ENCODE data around the gene GOLGA3.
A peak's percentile ranks its signal among the peaks of the same experiment; 100 is the strongest.
"Not testable (repeated sequence)": the region's sequence is repeated elsewhere in the genome, so short reads cannot be mapped to it uniquely, and the experiment has no call there.

GOLGA3 gene

DNA sequence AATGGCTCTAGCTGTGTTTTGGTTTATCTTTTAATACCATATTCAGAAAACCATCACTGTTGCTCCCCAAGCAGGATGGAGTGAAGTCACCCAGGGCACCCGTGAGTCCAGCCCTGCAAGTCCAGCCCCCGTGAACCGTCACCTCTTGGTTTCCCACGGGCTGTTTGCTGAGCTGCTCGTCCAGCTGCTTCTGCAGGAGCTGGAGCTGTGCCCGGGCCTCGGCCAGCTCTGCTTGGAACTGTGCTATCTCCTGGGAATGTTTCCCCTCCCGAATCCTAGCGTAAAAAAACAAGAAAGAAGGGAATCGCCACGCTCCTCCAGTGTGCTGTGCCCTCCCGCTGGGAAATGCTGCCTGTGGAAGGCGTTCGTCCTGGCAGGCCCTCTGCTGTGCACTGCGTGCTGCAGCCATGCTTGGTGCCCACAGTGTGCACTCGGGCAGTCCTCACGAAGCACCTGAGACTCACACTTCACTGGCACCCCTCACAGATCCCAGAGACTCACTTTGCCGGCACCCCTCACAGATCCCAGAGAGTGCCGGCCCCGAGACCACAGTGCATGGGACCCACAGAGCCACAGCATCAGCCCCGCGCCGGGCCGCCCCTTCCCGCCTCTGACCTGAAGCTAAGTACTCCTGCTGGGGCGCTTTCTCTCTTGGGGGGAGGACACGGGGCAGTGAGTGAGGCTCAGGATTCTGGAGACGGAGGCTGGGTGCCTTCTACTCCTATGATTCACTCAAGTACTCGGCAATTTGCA is 51.7 kb downstream of the GOLGA3 start:
- no peak for DNase-seq

DNA sequence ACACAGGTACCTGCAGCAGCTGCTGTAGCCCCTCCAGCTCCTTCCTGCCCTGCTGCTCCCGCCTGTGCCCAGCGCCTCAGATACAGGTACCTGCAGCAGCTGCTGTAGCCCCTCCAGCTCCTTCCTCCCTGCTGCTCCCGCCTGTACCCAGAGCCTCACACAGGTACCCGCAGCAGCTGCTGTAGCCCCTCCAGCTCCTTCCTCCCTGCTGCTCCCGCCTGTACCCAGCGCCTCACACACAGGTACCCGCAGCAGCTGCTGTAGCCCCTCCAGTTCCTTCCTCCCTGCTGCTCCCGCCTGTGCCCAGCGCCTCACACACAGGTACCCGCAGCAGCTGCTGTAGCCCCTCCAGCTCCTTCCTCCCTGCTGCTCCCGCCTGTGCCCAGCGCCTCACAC is 52.4 kb downstream of the GOLGA3 start:
- DNase-seq = not testable (repeated sequence)

- DNase-seq = no peak
These were observed 53.0 kb downstream of the GOLGA3 start for GRCh38 chr12:132775502-132776229.

- no peak for DNase-seq
These were observed 53.9 kb downstream of the GOLGA3 start for GRCh38 chr12:132774646-132775275.

- DNase-seq = no peak
These were observed 54.5 kb downstream of the GOLGA3 start for GRCh38 chr12:132774159-132774558.

GRCh38 chr12:132773077-132773955 is 55.4 kb downstream of the GOLGA3 start:
- no peak for DNase-seq

DNA sequence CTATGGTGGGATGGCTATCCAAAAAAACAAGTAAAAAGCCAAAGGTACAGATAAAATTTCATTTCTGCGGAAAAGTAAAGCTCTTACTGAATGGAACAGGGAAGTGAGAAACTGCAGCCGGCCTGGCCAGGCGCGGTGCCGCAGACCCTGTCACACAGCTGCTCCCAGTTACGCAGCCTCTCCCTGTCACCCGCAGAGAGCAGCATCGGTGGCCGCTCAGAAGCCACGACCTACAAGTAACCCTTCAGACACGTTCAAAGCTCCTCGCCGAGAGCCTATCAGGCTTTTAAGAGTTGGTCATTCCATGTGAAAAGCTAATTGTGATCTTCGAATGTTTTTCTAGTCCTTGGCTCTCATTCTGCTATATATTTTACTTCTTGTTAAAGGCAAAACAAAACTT is 56.1 kb downstream of the GOLGA3 start:
- DNase-seq = no peak

DNA sequence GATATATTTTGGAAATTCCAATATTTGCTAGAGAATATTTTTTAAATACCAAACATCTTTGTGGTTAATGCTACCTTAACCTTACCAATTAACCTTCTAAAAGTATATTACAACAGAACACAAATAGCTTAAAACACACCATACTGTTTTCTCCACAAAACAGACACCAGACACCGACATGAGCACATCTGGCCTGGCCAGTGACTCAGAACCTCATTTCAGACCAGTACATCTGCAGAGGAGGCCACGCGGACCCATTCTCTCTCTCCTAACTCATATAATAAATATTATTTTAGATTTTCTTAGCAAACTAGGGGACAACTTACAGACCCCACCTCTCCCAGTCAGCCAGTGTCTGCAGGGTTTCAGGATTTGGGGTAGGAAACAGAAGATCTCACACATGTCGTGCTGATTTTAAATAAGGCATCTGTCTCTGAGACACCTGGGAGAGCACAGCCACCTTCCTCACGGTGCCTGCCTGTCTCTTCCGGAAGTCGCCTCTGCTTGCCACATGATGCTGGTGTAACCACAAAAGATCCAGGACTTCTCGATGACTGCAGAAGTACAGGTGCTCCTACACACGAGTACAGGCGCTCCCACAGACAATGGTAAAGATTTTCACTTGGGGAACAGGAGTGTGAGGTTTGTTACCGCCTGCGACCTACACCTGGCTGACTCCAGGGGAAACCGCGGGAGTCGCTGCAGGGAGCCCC is 57.4 kb downstream of the GOLGA3 start:
- DNase-seq = no peak

DNA sequence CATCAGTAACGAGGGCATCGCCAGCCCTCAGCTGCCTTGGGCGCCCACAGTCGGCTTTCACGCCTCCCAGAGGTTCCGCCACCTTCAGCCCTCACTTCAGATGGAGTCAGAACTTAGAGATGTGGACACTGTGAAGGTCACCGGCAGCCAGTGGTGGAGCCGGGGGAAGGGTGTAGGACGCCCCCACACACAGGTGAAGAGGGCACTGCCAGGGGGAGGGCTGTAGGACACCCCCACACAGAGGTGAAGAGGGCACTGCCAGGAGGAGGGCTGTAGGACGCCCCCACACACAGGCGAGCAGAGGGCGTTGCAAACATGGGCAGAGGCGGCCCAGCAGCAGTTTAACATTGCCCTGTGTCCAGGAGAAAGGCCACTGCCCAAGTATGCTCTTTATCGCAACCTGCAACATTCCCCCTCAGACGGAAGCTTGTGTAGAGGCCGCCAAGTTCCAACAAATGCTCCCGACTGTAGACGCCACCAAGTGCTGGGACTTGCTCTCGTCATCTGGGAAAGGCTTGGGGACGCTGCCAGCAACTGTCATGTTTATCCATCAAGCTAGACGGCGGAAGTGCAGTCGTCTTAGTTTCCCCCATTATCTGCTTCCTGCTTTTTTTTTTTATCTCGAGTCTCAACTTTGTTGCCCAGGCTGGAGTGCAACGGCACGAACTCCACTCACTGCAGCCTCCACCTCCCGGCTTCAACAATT is 62.1 kb downstream of the GOLGA3 start:
- DNase-seq = no peak

DNA sequence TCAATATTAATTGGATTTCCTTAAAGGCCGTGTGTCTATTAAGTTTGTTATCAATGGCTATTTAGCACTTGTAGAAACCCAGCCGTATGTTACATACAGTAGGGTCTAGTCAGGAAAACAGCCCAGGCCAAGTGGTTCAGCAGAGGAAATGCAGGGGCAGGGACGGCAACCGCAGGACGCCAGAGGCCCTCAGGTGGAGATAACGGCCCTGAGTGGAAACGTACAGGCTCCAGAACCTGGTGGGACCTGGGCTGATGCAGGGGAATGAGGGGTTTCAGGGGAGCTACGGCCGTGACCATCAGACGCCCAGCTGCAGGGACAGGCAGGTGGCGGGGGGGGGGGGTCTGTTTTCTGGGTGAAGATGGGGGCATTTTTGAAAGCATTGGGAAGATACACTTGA is 63.3 kb downstream of the GOLGA3 start:
- DNase-seq = no peak

DNA sequence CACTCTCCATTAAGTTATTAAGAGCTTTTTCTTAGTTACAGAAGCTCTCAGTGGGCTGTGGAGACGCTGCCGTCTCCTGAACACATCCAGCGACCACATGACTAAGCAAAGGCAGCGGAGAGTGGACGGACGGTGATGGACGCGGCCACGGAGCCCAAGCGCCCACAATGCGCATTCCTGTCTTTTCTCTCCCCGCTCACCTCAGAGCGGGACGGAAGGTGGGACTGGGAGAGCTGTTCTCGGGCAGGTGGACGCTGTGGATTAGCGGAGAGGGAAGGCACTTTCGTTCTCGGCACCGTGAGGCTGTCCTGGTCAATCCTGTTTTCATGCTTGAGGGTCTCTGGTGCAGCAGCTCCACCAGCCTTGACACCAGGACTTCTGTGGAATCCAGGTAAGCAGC is 64.4 kb downstream of the GOLGA3 start:
- DNase-seq = no peak

- peak; percentile 94 for DNase-seq
These were observed 66.6 kb downstream of the GOLGA3 start for GRCh38 chr12:132761921-132762583.

DNA sequence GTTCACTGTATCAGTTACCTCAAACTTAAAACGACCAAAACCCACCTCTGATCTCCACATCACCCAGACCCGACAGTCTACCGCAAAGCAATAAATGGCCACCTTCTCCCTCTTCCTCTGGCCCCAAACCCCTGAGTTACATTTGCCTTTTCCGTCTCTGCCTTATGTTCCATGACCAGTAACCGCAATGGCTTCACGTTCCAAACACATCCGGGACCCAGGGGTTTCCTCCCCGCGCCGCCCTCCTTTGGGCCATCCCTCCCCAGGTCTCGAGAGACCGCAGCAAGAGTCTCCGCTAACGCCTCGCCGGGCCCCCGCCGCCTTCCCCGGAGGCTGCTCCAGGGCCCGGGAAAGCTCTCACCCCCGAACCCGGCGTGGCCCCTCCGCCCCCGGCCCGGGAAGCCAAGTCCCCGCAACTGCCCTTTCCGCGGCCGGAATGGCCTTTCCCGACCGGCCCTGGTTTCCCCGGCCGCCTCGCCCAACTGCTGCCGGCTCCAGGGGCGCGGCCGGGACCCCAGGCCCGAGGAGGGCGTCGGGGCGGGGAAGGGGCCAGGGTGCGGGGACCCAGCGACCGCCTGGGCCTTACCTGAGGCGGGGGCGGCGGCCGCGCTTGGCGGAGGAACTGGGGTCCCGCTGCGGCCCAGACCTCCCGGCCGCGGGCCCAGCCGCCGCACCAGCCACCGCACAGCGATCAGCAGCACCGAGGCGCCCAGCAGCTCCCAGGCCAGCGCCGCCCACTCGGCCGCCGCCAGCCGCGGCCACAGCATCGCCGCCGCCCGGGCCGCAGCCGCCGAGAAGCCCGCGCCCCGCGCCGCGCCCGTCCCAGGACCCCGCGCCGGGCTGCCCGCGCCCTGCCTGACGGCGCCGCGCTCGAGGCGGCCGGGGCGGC is 67.4 kb downstream of the GOLGA3 start, which contains the start of gene ANKLE2:
Gene ANKLE2 (minus strand): TSS at position 801 of the 889 bp plus-strand sequence. CDS start 34 bp downstream, at position 767.
- peak; percentile 63 for DNase-seq

- DNase-seq = no peak
These were observed 69.3 kb downstream of the GOLGA3 start for GRCh38 chr12:132759359-132759758.

DNA sequence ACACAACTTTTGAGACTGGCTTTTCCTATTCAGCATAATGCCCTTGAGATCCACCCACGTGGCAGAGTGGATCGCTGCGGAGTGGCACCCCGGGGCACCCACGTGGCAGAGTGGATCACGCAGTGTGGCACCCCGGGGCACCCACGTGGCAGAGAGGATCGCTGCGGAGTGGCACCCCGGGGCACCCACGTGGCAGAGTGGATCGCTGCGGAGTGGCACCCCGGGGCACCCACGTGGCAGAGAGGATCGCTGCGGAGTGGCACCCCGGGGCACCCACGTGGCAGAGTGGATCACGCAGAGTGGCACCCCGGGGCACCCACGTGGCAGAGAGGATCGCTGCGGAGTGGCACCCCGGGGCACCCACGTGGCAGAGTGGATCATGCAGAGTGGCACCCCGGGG is 69.8 kb downstream of the GOLGA3 start:
- not testable (repeated sequence) for DNase-seq

DNA sequence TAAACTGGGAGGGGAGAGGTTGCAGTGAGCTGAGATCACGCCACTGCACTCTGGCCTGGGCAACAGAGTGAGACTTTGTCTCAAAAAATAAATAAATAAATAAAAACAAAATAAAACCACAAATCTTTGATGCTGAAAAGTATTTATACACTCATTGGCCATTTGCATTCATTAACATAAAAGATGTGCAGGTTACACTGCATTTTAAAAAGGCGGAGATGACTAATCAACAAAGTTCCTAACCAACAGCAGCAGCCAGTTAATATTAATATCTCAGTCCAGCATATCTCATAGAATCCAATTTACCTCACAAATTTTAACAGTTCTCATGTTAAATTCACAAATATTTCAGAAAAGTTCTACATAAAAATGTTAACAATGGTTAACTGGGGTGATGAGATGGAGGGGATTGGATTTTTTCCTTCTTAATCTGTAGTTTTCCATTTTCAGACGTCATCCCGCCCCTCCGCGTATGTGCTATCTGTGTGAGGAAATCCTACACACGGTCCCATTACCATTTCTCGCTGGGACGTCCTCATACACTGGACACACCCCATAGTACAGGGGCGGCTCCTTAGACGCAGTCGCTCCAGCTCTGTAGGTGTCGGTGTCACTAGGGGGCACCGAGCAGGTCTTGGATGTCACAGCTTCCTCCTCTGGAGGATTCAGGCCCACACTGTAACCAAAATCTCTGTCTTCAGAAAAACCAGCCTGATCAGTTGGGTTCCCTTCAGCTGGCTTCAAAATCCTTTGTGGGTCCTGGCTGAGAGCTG is 74.3 kb downstream of the GOLGA3 start:
- DNase-seq = no peak

GRCh38 chr12:132753670-132754069 is 75.0 kb downstream of the GOLGA3 start:
- not testable (repeated sequence) for DNase-seq

GRCh38 chr12:132748319-132748718 is 80.3 kb downstream of the GOLGA3 start:
- no peak for DNase-seq

DNA sequence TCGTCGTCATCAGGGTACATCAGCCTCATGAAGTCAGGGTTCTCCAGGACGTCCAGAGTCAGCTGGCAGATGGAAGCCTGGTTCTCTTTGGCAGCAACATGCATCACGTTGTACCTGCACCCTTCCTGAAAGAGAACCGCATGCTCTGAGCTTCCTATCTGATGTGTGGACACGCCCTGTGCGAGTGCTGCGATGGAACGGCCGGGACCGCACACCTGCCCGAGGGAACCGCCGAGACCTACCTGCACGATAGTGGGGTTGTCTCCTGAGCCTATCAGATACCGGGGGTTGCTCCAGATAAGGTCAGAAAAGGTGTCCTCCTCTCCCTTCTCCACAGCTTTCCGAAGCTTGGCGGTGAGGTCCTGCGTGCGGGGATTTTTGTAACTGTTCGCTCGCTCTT is 80.8 kb downstream of the GOLGA3 start:
- DNase-seq = no peak
